HG02678 (cell line): ENCODE measurements around the gene NUMA1.

Experiments used
- ATAC-seq: cut with Tn5 transposase; IDR thresholded peaks from one replicate; pipeline ENCODE4 v1.9.1; 2021; ENCODE audit warnings: mild to moderate bottlenecking, moderate library complexity; ENCODE audit not compliant: unreplicated experiment

The NUMA1 gene

DNA sequence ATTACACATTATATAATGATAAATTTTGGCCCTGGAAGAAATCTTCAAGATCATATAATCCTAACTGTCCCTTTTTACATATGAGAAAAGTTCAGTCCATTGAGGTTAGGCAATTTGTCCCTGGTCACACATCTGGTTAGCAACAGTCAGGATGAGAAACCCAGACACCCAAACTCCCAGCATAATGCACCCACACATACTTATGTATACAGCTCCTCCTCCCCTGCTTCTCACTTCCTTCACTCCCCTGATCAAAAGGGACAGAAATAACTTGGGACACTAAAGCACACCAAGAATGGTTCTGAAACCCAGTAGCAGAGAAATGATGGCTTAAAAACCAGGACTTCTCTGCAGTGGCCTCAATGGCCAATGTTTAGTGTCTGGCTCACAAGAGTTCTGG is 11.1 kb downstream of the NUMA1 start:
- no peak for ATAC-seq

DNA sequence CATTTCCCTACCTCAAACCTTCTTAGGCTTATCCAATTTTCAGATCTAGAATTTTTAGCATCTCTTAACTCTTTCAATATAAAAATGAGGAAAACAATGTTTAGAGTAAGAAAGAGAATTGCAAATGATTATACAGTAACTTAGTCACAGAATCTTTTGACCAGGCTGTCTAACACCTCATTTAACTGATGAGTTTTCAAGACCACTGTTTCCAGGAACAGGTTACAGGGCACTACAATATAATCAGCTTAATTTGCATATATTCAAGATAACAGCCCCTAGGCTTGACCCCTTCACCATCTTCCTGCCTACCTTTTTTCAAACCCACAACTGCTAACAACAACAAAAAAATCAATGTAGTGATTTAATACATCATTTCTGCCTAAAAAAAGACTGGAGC is 12.7 kb downstream of the NUMA1 start:
- ATAC-seq = no peak

DNA sequence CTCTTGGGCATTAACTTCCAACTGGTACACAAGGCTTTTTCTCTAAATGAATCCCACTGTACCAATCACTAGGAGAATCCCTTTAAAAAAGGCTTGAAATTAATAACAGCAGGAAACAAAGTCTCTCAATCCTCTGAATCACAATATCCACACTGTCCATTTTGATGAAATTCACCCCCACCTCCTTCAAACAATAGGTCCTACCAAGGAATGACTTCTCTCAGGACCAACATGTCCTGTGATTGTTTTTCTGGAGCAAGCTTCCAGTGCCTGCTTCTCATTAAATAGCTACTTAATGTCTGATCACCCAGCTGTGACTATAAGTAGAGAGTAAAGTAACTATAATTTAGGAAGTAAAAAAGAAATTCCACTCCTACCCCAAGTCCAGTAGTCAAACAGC is 13.1 kb downstream of the NUMA1 start:
- ATAC-seq = no peak

DNA sequence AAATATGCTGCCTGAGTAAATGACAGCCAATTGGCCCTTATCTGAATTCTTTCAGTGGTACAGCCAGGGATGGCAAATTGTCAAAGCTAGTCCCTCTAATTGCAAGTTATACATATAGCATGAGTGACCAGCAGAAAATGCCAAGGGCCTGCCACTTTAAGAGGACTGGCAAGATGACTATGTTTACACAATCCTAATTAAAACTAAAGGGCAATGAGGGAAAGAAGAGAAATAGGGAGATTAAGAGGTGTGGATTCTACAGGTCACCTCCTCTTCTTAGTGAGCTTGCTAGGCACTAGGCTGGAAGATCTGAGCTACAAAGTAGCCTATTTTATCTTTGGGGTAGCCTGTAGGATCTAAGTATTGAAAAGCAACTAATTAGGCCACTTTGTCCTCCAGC is 13.5 kb downstream of the NUMA1 start:
- no peak for ATAC-seq

DNA sequence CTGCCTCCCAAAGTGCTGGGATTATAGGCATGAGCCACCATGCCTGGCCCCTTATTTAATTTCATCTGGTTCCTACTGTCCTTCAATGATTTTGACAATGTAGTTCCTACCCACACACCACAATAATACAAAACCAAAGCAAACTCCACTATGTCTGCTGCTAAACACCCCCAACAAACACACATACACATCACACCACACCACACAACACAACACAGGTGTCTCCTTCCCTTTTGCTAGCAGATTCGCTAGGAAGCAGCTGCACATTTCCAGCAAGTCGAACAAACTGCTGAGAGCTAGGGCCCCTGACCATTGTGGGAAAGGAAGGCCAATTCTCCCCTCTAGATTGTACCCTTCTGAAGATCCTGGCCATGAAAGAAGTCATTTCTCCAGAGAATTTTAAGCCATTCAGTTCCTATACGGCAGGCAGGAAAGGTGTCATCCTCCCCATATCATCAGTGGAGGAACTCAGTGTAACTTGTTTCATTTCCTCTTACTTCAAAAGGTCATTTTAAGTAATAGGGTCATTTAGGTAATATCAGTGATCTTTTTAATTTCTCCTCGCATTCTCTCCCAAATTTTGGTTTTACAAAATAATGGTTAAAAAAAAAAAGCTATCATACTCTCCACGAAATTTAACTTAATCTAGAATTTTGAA is 18.5 kb downstream of the NUMA1 start:
- ATAC-seq = no peak

DNA sequence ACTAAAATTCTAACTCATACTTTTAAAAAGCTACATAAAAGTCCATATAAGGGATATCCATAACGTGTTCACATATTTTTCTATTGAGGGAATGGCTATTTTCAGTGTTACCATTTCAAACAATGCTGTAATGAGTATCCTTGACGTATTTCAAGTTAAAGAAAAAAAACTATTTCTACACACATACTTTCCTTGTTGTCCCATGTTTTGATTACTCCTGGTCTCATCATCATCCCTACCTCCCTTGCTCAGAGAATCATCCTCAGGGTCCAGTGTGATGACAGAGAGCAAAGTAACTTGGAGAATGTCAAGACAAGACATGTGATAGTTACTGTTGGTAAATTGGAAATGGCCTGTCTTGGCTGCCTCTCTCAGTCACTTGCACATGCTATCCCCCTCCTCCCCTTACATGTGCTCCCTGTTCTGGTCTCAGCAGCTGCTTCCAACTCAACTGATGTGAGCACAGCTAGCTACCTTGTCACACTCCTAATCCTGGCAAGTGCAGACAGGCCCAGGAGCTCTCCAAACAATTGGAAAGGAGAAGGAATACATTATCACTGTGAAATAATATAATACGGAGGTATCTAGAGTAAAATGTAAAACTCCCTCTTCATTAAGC is 21.8 kb downstream of the NUMA1 start:
- ATAC-seq = no peak

DNA sequence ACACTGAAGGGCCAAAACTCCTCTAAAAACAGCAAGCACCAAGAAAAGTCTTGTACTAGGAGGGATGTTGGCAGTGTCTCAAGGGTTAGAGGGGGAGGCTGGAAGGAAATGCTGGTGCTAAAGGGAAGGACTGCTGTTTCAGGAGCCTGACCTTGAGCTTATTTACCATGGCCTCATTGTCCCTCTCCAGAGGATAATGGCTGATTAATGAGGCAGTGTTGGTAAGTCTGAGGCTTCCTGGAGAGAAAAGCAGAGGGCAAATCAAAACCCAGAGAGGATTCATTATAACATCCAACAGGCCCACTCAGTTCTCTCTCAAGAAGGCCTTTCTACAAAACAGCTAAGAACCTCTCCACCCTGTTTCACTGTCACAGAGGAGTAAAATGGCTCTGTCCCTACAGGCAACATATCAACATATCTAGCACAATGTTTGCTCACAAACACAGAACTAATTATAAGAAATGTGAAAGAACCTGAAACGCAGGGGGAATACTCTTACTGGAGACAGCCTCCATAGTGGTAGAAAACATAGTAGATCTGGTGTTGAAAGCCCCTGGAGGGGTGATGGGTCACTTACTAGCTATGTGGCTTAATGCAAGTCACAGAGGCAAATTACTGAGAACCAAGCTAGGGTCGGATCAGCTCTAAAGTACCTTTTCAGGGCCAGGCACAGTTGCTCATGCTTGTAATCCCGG is 31.4 kb downstream of the NUMA1 start:
- no peak for ATAC-seq

DNA sequence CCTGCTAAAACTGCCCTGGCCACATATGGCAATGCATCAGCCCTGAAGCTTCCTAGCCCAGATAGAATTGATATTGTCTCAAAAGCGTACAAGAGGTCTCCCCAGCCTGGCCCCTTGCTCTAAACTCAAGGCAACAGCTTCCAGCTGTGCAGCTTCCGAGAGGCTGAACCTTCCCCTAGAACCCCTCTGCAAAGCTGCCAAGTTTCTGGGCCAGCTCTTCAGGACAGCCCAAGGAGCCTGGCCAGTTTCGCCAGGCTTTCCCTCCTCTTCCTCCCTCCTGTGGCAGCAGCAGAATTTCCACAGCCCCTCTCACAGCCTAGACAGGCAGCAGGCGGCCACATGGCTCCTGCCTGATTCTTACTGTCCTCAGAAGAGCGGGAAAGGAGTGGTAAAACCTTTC is 34.5 kb downstream of the NUMA1 start:
- ATAC-seq = no peak

DNA sequence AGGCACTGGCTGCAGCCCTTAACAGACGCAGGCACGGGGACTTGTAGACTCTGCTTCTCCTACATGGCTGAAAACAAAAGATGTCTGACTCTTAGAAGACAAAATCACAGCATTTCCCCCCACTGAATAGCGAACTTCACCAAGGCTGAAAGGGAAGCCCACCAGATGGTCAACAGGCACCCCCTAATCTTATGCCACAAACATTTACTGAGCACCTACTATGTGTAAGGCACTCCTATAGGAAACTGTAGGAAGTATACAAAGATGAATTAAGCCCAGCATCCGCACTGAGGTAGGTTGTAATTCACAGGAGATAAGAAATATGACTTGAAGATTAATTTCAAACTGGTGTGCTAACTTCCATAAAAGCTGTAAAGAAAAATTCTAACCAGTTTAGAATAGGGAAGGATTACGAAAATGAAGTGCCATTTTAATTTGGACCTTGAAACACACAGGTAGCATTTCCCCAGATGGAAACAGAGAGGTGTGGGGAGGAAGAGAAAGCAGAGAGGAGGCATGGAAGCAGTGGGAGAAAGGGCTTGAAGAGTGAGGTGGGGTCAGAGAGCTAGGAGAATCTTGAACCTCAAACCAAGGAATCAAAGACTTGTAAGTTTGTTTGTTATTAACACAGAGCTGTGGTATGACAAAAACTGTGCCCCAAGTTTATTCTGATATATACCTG is 38.1 kb downstream of the NUMA1 start:
- ATAC-seq = no peak

DNA sequence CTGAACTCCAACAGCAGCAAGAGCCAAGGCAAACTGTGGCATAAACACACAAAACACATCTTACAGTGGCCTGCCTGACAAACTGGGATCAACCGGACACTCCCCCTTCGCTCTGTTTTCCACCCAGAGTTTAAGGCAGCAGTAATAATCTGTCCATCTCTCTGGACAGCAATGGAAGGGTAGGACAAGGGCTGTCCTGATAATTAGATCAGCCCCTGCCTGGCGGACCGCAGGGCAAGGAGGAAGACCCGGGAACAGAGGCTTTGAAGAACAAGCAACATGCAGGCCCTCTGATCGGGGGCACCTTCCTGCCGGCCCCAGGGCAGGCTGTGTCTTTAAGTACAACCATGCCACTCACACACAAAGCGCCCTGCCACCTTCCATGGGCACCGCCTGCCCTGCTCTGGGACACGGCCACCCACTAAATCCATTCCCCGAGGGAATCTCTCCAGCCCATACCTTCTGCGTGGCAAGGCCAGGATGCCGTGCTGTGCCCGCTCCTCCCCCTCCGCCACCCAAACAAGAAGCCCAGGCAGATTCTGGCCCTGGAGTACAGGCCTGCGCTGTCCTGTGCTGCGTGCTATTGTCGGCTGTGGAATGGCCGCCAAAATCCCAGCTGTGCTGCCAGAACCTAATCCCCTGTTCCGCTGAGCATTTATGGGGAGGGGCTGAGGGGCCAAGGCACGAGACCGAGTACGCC is 38.8 kb downstream of the NUMA1 start:
- ATAC-seq = no peak

DNA sequence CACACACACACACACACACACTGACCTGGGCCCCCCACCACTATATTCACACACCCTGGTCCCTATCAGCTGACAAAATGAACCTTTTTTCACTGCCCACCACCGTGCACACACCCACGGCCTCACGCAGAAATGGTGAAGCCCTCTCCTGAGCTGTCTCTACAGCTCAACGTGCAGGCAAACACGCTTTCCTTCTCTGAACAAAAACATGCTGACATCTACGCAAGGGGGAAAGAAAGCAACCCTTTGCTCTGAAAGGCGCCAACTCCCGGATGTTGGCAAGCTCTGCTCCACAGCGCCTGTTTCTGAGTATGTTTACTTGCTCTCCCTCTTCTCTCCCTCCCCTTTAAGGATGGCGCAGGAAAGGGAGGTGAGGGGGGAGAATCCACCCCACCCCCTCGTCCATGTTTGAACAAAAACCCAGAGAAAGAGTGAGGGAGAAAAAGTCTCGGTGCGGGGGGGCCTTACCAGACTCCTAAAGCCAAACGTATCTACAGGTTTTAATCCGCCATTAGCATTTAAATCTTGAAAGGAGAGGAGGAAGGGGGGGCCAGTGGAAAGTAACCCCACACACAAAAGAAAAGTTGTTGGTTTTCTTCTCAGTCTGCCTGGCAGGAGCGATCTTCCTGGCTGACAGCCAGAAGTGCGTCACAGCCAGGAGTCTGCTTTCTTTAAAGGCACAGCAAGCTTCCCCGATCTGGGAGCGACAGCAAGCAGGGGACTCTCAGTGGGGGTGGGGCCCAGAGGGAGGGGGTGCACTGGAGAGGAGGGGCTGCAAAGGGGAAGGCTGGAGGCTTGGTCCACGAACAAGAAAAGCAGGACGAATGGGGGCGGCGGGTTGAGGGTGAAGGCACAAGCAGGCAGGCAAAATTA is 39.6 kb downstream of the NUMA1 start:
- ATAC-seq = peak; percentile 39

DNA sequence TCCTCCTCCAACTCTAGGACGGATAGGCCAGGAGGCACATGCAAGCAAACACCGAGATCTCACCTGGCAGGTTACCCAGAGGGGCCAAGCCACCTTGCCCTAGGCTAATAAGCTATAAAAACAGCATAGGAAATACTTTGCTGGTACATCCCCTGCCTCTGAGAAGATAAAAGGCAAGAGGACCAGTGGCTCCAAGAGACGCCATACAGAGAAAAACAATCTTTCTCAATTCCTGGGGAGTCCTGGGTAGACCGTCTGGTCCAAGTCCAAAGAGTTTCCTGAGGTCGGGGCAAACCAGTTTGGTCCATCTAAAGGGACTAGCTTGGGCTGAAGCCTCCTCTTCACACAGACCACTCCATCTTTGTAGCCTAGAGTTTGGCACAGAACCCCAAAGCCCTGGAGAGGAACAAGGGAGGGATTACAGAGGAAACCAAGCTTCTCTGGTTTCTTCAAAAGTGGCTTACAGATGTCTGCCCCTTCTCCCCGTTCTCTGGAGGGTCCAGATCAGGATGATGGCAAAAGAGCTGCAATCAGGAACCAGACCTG is 40.4 kb downstream of the NUMA1 start:
- ATAC-seq = no peak

DNA sequence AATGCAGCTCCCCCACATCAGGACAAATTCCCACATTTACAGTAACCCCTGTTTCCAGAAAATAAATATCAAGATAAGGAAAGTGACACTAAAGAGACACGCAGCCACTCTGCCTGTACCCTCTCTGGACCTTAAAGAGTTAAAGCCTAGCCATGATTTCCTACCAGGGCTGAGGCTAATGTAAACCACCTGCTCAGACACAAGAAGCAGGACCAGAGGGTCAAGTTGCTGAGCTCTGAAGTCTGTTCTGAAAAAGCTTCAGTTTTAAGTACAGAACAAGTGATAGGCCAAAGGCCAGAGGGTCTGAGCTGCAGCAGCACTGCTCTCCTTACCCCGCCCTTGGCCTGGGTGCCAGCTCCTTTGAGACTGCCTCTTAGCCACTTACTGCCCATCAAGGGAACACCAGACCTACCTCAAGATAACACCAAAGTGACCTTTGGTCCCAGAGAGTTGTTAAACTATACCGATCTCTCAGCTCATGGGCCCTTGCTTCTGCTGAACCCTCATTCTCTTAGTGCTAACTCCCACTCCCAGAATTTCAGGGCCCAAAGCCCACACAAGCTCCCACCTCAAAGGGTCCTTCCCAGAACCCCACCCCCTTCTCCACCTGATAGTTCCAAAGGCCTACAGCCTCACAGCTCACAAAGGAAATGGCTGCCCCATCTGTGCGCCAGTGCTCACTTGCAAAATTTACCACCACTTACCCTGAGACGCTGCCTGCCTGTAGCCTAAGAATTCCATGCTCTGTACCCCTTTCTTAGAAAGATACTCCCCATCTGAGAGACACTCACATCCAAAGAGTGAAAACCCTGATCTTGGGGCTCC is 41.1 kb downstream of the NUMA1 start:
- ATAC-seq = no peak

DNA sequence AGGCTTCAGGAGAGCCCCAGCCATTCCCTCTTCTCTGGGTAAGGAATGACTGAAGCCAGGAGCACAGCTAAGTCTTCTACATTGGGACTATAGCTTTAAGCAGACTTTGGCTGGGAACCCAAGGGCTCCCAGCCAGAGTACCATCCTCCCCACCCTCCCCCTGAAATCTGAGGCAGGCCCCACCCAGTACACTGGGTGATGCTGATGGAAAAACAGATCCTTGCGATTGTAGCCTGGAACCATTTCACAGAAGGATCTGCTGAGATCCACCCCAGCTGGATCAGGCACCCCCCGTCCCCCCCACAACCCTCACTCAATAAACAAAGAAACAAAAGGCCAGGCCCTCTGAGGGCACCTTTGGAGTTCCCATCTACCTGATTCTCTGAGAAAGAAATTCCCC is 41.9 kb downstream of the NUMA1 start:
- no peak for ATAC-seq

DNA sequence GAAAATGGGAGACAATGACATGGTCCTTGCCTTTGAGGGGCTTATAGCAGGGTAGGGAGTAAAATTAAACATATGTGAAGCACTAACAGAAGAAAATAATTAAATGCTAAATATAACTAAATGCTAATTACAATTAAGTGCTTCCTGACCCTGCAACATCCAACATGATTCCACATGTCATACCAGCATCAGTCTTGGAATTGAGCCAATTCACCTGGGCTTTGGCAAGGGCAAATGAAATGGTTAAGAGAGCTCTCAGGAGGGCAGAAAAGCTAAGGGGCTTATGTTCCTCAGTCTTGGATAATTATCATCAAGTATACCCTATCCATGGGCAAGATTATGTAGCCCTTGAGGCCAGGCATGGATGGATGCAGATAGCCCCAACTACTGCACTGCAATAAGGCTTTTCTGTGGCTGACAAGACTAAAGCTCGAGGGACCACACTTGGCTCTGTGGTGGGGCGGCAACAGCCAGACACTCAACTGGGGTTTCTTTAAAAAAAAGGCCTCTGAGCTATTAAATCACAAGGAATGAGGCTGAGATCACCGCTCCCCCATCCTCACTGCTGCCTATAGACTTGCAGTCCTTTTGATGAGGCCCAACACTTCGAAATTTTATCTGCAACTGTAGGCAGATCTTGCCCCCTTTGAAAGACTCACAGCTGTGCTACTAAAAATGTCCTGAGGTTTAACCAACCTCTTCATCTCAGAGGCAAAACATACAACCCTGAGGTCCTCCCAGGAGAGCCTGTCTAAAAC is 42.6 kb downstream of the NUMA1 start:
- no peak for ATAC-seq

DNA sequence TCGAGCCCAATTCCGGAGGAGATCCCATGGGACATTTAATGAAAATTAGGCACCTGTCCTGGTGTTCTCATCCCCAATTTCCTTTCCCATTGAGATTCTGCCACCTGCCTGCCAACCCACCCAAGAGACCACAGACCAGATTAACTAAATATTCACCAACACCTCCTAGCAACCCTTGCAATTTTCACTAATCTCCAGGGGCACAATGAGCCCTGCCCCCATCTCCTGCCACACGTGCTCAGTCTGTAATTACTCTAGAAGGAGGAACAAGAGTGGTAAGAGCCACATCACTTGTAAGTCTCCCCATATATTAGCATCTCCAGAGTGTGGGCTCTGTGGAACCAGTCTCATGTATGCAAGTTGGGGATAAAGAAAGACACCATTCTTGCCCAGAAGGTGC is 43.7 kb downstream of the NUMA1 start:
- ATAC-seq = no peak

DNA sequence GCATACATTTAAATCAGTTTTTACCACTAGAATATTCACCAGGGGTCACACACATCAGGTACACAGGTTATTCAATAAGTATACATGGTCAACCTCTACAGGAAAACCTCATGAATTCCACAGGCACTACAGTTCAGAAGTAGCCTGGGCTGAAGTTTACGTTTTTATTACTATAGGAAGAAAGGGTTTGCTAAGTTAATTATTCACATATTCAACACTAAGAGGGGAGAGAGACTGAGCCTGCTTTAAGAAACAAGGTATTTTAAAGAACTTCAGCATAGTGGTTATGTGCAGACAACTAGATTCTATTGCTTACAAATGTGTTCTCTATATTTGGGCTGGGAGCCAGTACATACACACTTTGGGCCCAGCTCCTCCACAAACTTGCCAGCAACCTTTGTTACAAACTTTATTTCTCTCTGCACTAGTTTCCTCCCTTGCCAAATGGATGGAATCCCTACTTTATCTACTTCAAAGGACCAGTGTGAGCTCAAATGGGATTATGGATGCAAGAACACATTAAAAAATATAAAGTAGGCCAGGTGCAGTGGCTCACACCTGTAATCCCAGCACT is 49.8 kb downstream of the NUMA1 start:
- no peak for ATAC-seq

DNA sequence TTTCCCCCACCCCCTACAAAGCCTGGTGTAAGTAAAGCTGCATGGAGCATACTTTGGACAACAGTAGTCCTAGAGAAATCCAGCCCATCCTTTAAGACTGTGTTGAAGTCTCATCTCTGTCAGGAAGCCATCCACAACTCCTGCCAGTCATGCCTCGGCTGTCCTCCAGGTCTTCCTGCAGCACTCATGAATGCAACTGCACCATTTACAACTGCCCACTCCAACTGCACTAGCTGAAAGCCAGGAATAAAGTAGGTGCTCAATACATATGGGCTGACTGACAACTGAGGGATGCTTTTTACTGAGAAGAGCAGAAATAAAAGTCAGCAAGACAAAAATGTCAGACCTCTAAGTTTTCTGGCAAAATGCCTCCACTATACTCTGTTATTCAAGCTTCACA is 54.3 kb downstream of the NUMA1 start:
- no peak for ATAC-seq
